H1 (cell line): ENCODE data around the gene AGAP1. TPM values are rescaled to one million over a fixed set of nuclear protein-coding genes. Genes with fewer than 3 reads are reported as not detected.

ENCODE experiments used
- CBX5 ChIP-seq: fragments of 300-800, 300-1000 bp; sonication (generic); IDR thresholded peaks from 2 replicates; pipeline ENCODE4 v1.7.1; 2016; ENCODE audit warnings: antibody characterized with exemption, low read length, low read depth
- polyA plus RNA-seq, 7 experiments: library from polyadenylated mRNA; depleted of rRNA in 3 of 7; stranded (reverse) in 5 of 7; unstranded in 2 of 7; fragments of >200 nt in 5 of 7; fragments of 200-250 nt in 2 of 7; gene quantifications; 1 replicate in 5 of 7; 2 replicates in 1 of 7; 4 replicates in 1 of 7; pipeline versions ENCODE4 v1.2.1 to v1.2.3, GENCODE V29; 2011 to 2013; ENCODE audit warnings: missing spikeins in 2 of 7, mixed read lengths in 2 of 7
- total RNA-seq: library from RNA; stranded (reverse); fragmentation: NEBNext Ultra II Directional; extraction: Animal tissue kit (Norgen Biotek cat#: 25700); gene quantifications from 2 replicates; pipeline ENCODE4 v1.2.1, GENCODE V29; 2021
- TF ChIP-seq, protein P1 (sequence below): IDR thresholded peaks from 2 replicates; pipeline ENCODE4 v1.6.1; 2012; ENCODE audit warnings: inconsistent platforms

The AGAP1 gene
- total and polyA plus RNA-seq, 2 of the 8 experiments (the other 6 are each of a cell fraction or from before 2014, with no cell fraction given) = 18.1 to 39.4 TPM

DNA sequence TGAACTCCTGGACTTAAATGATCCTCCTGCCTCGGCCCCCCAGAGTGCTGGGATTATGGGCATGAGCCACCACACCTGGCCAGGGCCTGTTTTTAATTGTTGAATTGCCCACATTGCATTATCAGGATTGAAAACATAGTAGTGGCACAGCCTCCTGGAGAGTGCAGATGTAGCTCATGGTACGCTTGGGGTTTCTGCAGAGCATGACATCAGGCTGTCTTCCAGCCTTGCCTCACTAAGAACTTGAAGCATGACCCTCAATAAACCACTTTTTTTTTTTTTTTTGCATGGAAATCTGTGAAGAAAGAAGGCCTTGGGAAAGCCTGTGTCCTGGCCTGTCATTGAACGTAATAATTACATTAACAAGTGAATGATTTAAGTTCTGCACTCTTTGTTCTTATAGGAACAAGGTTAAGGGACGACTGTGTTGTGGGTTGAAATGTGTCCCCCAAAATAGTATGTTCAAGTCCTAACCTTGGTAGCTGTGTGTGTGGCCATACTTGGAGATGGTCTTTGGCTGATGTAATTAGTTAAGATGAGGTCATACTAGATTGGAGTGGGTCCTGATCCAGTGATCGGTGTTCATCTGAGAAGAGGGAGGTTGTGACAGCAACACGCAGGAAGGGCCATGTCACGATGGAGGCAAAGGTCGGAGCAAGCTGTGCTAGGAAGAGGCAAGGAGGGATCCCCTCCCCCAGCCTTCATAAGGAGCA is 90.2 kb downstream of the AGAP1 start (continued):
- TF ChIP-seq CBX5 = no peak
- TF ChIP-seq, protein P1, sequence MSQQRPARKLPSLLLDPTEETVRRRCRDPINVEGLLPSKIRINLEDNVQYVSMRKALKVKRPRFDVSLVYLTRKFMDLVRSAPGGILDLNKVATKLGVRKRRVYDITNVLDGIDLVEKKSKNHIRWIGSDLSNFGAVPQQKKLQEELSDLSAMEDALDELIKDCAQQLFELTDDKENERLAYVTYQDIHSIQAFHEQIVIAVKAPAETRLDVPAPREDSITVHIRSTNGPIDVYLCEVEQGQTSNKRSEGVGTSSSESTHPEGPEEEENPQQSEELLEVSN = no peak
- TF ChIP-seq, all 59 proteins: peak for 0
